ENCODE data around the gene AFG3L2. TPM values are rescaled to one million over a fixed set of nuclear protein-coding genes. Genes with fewer than 3 reads are reported as not detected.

AFG3L2 gene
- total RNA-seq, 2 donors from 2014 or later: 39.7 to 51.5 TPM

GRCh38 chr18:12304351-12305210 lies 72.4 kb downstream of the AFG3L2 start:
- no peak overlapping the region for H3K4me3 ChIP-seq
- DNase-seq (ENCODE audit: low spot score): peak; percentile 75
- no peaks in the 10 kb centered on the region for H3K27me3 ChIP-seq (replicated peaks; ENCODE audit: insufficient read depth)
- H3K9me3 ChIP-seq: no peaks in the 10 kb centered on the region
- 48% methylated on average over 19 of the region's 19 CpGs for whole genome bisulfite sequencing
- no peak overlapping the region for H3K27ac ChIP-seq
- no peaks in the 10 kb centered on the region for H3K4me1 ChIP-seq (replicated peaks)
- no peaks in the 10 kb centered on the region for H3K36me3 ChIP-seq
- intact Hi-C loops (cut with DNase I): loop anchor here (5.0 kb wide), 1 partner anchor 32 kb away; no protein-coding TSS in a partner anchor
- TF ChIP-seq POLR2AphosphoS5 (IDR thresholded peaks at IDR 0.05) (peak; percentile 54), POLR2A (IDR thresholded peaks at IDR 0.05) (no peak)

- Histone ChIP-seq H3K4me3 (no peak overlapping the region), H3K9me3 (no peaks in the 10 kb centered on the region), H3K4me1 (replicated peaks) (no peaks in the 10 kb centered on the region), H3K36me3 (no peaks in the 10 kb centered on the region), H3K27ac (no peak overlapping the region), H3K27me3 (replicated peaks; ENCODE audit: insufficient read depth) (no peaks in the 10 kb centered on the region)
- no peak for DNase-seq (ENCODE audit: low spot score)
- 90% methylated on average over 14 of the region's 14 CpGs for WGBS
- intact Hi-C loops (cut with DNase I): no loop called here
- TF ChIP-seq POLR2AphosphoS5 (IDR thresholded peaks at IDR 0.05): no peak
- TF ChIP-seq POLR2A (IDR thresholded peaks at IDR 0.05): no peak
- TF ChIP-seq CTCF (IDR thresholded peaks at IDR 0.05): no peak
These were observed 74.5 kb downstream of the AFG3L2 start for GRCh38 chr18:12302391-12303147.

GRCh38 chr18:12301263-12302005 lies 75.6 kb downstream of the AFG3L2 start:
- no peak overlapping the region for H3K27ac ChIP-seq
- no peak for DNase-seq (ENCODE audit: low spot score)
- H3K27me3 ChIP-seq (replicated peaks; ENCODE audit: insufficient read depth): no peaks in the 10 kb centered on the region
- WGBS: 87% methylated on average over 13 of the region's 13 CpGs
- intact Hi-C loops (cut with DNase I): no loop called here
- TF ChIP-seq POLR2AphosphoS5 (IDR thresholded peaks at IDR 0.05) (no peak), CTCF (IDR thresholded peaks at IDR 0.05) (no peak), POLR2A (IDR thresholded peaks at IDR 0.05) (no peak)
- H3K4me1 ChIP-seq (replicated peaks): no peaks in the 10 kb centered on the region
- H3K36me3 ChIP-seq: no peaks in the 10 kb centered on the region
- H3K4me3 ChIP-seq: no peak overlapping the region
- no peaks in the 10 kb centered on the region for H3K9me3 ChIP-seq

GRCh38 chr18:12299862-12300261 lies 77.2 kb downstream of the AFG3L2 start:
- no peak for DNase-seq (ENCODE audit: low spot score)
- Histone ChIP-seq H3K9me3 (no peaks in the 10 kb centered on the region), H3K4me3 (no peak overlapping the region), H3K27me3 (replicated peaks; ENCODE audit: insufficient read depth) (no peaks in the 10 kb centered on the region), H3K27ac (no peak overlapping the region), H3K36me3 (no peaks in the 10 kb centered on the region), H3K4me1 (replicated peaks) (no peaks in the 10 kb centered on the region)
- intact Hi-C loops (cut with DNase I): no loop called here
- 67% methylated on average over 2 of the region's 2 CpGs for WGBS
- TF ChIP-seq POLR2A (IDR thresholded peaks at IDR 0.05): no peak

- intact Hi-C loops (cut with DNase I): no loop called here
- H3K27ac ChIP-seq: no peak overlapping the region
- H3K9me3 ChIP-seq: no peaks in the 10 kb centered on the region
- WGBS: 86% methylated on average over 1 of the region's 1 CpG
- TF ChIP-seq CTCF (IDR thresholded peaks at IDR 0.05) (no peak), POLR2AphosphoS5 (IDR thresholded peaks at IDR 0.05) (no peak), POLR2A (IDR thresholded peaks at IDR 0.05) (no peak)
- H3K36me3 ChIP-seq: no peaks in the 10 kb centered on the region
- no peak for DNase-seq (ENCODE audit: low spot score)
- H3K4me1 ChIP-seq (replicated peaks): no peaks in the 10 kb centered on the region
- H3K4me3 ChIP-seq: no peak overlapping the region
- no peaks in the 10 kb centered on the region for H3K27me3 ChIP-seq (replicated peaks; ENCODE audit: insufficient read depth)
These were observed 80.6 kb downstream of the AFG3L2 start for GRCh38 chr18:12296457-12296856.

Data from prostate gland (tissue), 2 donors.